SK-N-SH treated with all-trans-retinoic acid at 6 μM for 48 hours (cell line): ENCODE results near the gene ACTN1.

ENCODE experiments used
- ATAC-seq: fragments of 200-7000 bp; cut with Tn5 transposase; 3 replicates; pipeline ENCODE4 v1.9.1; 2020; ENCODE audit warnings: mild to moderate bottlenecking, moderate library complexity
- BACH2 ChIP-seq: fragments of 250-450 bp; sonication (Bioruptor Pico); IDR thresholded peaks from 2 replicates; pipeline ENCODE4 v1.9.0; 2021; ENCODE audit warnings: mild to moderate bottlenecking, borderline replicate concordance
- CREB5 ChIP-seq: fragments of 250-450 bp; sonication (Bioruptor Pico); IDR thresholded peaks from 2 replicates; pipeline ENCODE4 v1.5.1; 2020; ENCODE audit warnings: low read depth, mild to moderate bottlenecking, moderate library complexity
- CSRNP3 ChIP-seq: fragments of 250-450 bp; sonication (Bioruptor Pico); IDR thresholded peaks from 2 replicates; pipeline ENCODE4 v1.5.1; 2021; ENCODE audit warnings: mild to moderate bottlenecking, moderate library complexity
- ESRRG ChIP-seq: fragments of 250-450 bp; sonication (Bioruptor Pico); IDR thresholded peaks from 2 replicates; pipeline ENCODE4 v1.6.1; 2021; ENCODE audit warnings: mild to moderate bottlenecking
- GLIS3 ChIP-seq: fragments of 250-450 bp; sonication (Bioruptor Pico); IDR thresholded peaks from 2 replicates; pipeline ENCODE4 v1.5.0; 2020; ENCODE audit warnings: mild to moderate bottlenecking, moderate library complexity
- ISL1 ChIP-seq: fragments of 250-450 bp; sonication (Bioruptor Pico); IDR thresholded peaks from 2 replicates; pipeline ENCODE4 v2.1.2; 2022; ENCODE audit warnings: mild to moderate bottlenecking, moderate library complexity
- OSR1 ChIP-seq: fragments of 250-450 bp; sonication (Bioruptor Pico); IDR thresholded peaks from 2 replicates; pipeline ENCODE4 v1.8.0; 2022; ENCODE audit warnings: moderate library complexity, mild to moderate bottlenecking, inconsistent platforms
- PATZ1 ChIP-seq: fragments of 250-450 bp; sonication (Bioruptor Pico); IDR thresholded peaks from 2 replicates; pipeline ENCODE4 v1.8.0; 2020; ENCODE audit warnings: mild to moderate bottlenecking, moderate library complexity, borderline replicate concordance
- POU6F1 ChIP-seq: fragments of 250-450 bp; sonication (Bioruptor Pico); IDR thresholded peaks from 2 replicates; pipeline ENCODE4 v1.8.0; 2021; ENCODE audit warnings: low read depth, mild to moderate bottlenecking, moderate library complexity, borderline replicate concordance
- PPARA ChIP-seq: fragments of 250-450 bp; sonication (Bioruptor Pico); IDR thresholded peaks from 2 replicates; pipeline ENCODE4 v1.5.0; 2020; ENCODE audit warnings: mild to moderate bottlenecking, borderline replicate concordance
- RARB ChIP-seq: fragments of 250-450 bp; sonication (Bioruptor Pico); IDR thresholded peaks from 2 replicates; pipeline ENCODE4 v1.8.0; 2021; ENCODE audit warnings: mild to moderate bottlenecking, moderate library complexity
- TCF4 ChIP-seq: fragments of 250-450 bp; sonication (Bioruptor Pico); IDR thresholded peaks from 2 replicates; pipeline ENCODE4 v1.8.0; 2021; ENCODE audit warnings: mild to moderate bottlenecking, moderate library complexity, borderline replicate concordance
- TSHZ2 ChIP-seq: fragments of 250-450 bp; sonication (Bioruptor Pico); IDR thresholded peaks from 2 replicates; pipeline ENCODE4 v1.5.0; 2020; ENCODE audit warnings: mild to moderate bottlenecking, moderate library complexity
- ZC3H10 ChIP-seq: fragments of 250-450 bp; sonication (Bioruptor Pico); IDR thresholded peaks from 2 replicates; pipeline ENCODE4 v1.5.1; 2021; ENCODE audit warnings: mild to moderate bottlenecking, moderate library complexity
- ZFP3 ChIP-seq: fragments of 250-450 bp; sonication (Bioruptor Pico); IDR thresholded peaks from 2 replicates; pipeline ENCODE4 v1.5.0; 2020; ENCODE audit warnings: mild to moderate bottlenecking, moderate library complexity
- ZFP30 ChIP-seq: fragments of 450-650 bp; formaldehyde crosslinking; IDR thresholded peaks from 2 replicates; pipeline ENCODE4 v1.5.0; 2022; ENCODE audit warnings: mild to moderate bottlenecking, moderate library complexity
- ZNF565 ChIP-seq: fragments of 450-650 bp; formaldehyde crosslinking; conservative IDR thresholded peaks from 2 replicates; pipeline ENCODE4 v1.5.0; 2020; ENCODE audit warnings: low read depth, mild to moderate bottlenecking, moderate library complexity
- ZNF70 ChIP-seq: fragments of 450-650 bp; formaldehyde crosslinking; IDR thresholded peaks from 2 replicates; pipeline ENCODE4 v1.5.0; 2020; ENCODE audit warnings: mild to moderate bottlenecking, moderate library complexity
- ZNF8 ChIP-seq: fragments of 450-650 bp; formaldehyde crosslinking; IDR thresholded peaks from 2 replicates; pipeline ENCODE4 v1.5.0; 2020; ENCODE audit warnings: mild to moderate bottlenecking, moderate library complexity

ACTN1 gene

GRCh38 chr14:68925373-68925772 lies 53.7 kb downstream of the ACTN1 start:
- no peak for ATAC-seq
- TF ChIP-seq ISL1 (CRISPR knock-in tag) (no peak), OSR1 (no peak), CSRNP3 (CRISPR knock-in tag) (no peak), ZNF565 (no peak), TSHZ2 (no peak), POU6F1 (CRISPR knock-in tag) (no peak), ZNF70 (CRISPR knock-in tag) (no peak), RARB (CRISPR knock-in tag) (no peak), ZNF8 (CRISPR knock-in tag) (no peak), ESRRG (no peak)

GRCh38 chr14:68924186-68925158 lies 54.6 kb downstream of the ACTN1 start:
- ATAC-seq: no peak
- TF ChIP-seq TCF4 (CRISPR knock-in tag): no peak
- no peak for TF ChIP-seq PATZ1 (CRISPR knock-in tag)
- no peak for TF ChIP-seq PPARA
- TF ChIP-seq ZC3H10: no peak
- no peak for TF ChIP-seq ESRRG
- TF ChIP-seq CREB5 (CRISPR knock-in tag): no peak
- no peak for TF ChIP-seq ZFP3
- no peak for TF ChIP-seq BACH2 (CRISPR knock-in tag)
- TF ChIP-seq POU6F1 (CRISPR knock-in tag): no peak
- no peak for TF ChIP-seq GLIS3 (CRISPR knock-in tag)

- ATAC-seq: no peak; the same call in 2 of the 3 replicates
- no peak for TF ChIP-seq ZFP30
- TF ChIP-seq TSHZ2: no peak
- TF ChIP-seq OSR1: no peak
- no peak for TF ChIP-seq ZC3H10
- no peak for TF ChIP-seq CREB5 (CRISPR knock-in tag)
- no peak for TF ChIP-seq CSRNP3 (CRISPR knock-in tag)
Measured at GRCh38 chr14:68922886-68923285, 56.2 kb downstream of the ACTN1 start.
